Measurements from ENCODE around the gene NCR3LG1.

DNA sequence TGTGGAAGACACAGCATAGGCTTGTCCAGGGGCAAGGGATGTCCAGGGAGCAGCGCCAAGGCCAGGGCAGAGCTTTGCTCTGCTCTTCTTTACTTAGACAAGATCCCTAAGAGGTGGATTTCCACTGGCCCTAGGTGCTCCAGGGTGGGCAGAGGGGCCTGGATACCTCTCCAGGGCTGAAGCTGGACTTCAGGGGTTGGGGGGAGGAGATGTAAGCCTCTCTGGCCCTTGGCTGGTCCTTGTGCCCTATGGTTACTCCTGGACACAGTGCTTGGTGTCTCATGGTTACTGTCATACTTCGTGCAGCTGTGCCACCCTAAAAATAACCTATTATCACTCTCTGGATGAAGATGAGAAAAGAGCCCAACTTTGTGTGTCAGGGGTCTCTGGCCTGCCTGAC lies 49.7 kb downstream of the NCR3LG1 start:
- TF ChIP-seq, protein P1, sequence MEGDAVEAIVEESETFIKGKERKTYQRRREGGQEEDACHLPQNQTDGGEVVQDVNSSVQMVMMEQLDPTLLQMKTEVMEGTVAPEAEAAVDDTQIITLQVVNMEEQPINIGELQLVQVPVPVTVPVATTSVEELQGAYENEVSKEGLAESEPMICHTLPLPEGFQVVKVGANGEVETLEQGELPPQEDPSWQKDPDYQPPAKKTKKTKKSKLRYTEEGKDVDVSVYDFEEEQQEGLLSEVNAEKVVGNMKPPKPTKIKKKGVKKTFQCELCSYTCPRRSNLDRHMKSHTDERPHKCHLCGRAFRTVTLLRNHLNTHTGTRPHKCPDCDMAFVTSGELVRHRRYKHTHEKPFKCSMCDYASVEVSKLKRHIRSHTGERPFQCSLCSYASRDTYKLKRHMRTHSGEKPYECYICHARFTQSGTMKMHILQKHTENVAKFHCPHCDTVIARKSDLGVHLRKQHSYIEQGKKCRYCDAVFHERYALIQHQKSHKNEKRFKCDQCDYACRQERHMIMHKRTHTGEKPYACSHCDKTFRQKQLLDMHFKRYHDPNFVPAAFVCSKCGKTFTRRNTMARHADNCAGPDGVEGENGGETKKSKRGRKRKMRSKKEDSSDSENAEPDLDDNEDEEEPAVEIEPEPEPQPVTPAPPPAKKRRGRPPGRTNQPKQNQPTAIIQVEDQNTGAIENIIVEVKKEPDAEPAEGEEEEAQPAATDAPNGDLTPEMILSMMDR (IDR thresholded peaks at IDR 0.05; ENCODE audit: control extremely low read depth in 1 of 3, insufficient read depth in 1 of 3, low read depth in 1 of 3, low read length in 3 of 3) = no peak
- TF ChIP-seq CREB1 (IDR thresholded peaks at IDR 0.05) = no peak

All from H1 (cell line).